HG03439 (cell line): ENCODE results near the gene TECR.
A peak's percentile ranks its signal among the peaks of the same experiment; 100 is the strongest.
"Not testable (repeated sequence)": the region's sequence is repeated elsewhere in the genome, so short reads cannot be mapped to it uniquely, and the experiment has no call there.

Experiments
- ATAC-seq: cut with Tn5 transposase; IDR thresholded peaks from one replicate; pipeline ENCODE4 v1.9.1; 2021; ENCODE audit warnings: mild to moderate bottlenecking, moderate library complexity; ENCODE audit not compliant: unreplicated experiment

The TECR gene

GRCh38 chr19:14559916-14560775 is 30.8 kb downstream of the TECR start:
- no peak for ATAC-seq

- no peak for ATAC-seq
Observed at GRCh38 chr19:14560776-14561108, 31.3 kb downstream of the TECR start.

GRCh38 chr19:14561249-14561648 is 31.9 kb downstream of the TECR start:
- no peak for ATAC-seq

- ATAC-seq = no peak
Observed at GRCh38 chr19:14561847-14562351, 32.5 kb downstream of the TECR start.

GRCh38 chr19:14562660-14563589 is 33.5 kb downstream of the TECR start:
- ATAC-seq = no peak

- no peak for ATAC-seq
Observed at GRCh38 chr19:14563590-14563926, 34.2 kb downstream of the TECR start.

- no peak for ATAC-seq
Observed at GRCh38 chr19:14563989-14564651, 34.7 kb downstream of the TECR start.

GRCh38 chr19:14564652-14565297 is 35.4 kb downstream of the TECR start:
- ATAC-seq = not testable (repeated sequence)

GRCh38 chr19:14565298-14565679 is 35.9 kb downstream of the TECR start:
- ATAC-seq = no peak

- ATAC-seq = no peak
Observed at GRCh38 chr19:14565765-14566711, 36.6 kb downstream of the TECR start.

GRCh38 chr19:14566712-14567077 is 37.3 kb downstream of the TECR start:
- no peak for ATAC-seq

GRCh38 chr19:14567079-14567478 is 37.7 kb downstream of the TECR start:
- no peak for ATAC-seq

GRCh38 chr19:14570864-14571527 is 41.6 kb downstream of the TECR start:
- ATAC-seq = no peak

GRCh38 chr19:14571695-14572490 is 42.5 kb downstream of the TECR start, which contains the start of gene NDUFB7:
Gene NDUFB7, minus strand, starts transcription at chr19:14572066. Its CDS starts 66 bp downstream, at chr19:14572000.
- ATAC-seq = peak; percentile 79

GRCh38 chr19:14575428-14575980 is 46.1 kb downstream of the TECR start:
- no peak for ATAC-seq

GRCh38 chr19:14576363-14576762 is 47.0 kb downstream of the TECR start:
- no peak for ATAC-seq

GRCh38 chr19:14577264-14577663 is 47.9 kb downstream of the TECR start:
- ATAC-seq = no peak

GRCh38 chr19:14577885-14578427 is 48.6 kb downstream of the TECR start:
- no peak for ATAC-seq
